Measurements from ENCODE around the gene GGA1. TPM values are rescaled to one million over a fixed set of nuclear protein-coding genes. Genes with fewer than 3 reads are reported as not detected.
A peak's percentile ranks its signal among the peaks of the same experiment; 100 is the strongest.

GGA1 gene
- total and polyA plus RNA-seq, 2 experiments from 2014 or later: 29.7 TPM

DNA sequence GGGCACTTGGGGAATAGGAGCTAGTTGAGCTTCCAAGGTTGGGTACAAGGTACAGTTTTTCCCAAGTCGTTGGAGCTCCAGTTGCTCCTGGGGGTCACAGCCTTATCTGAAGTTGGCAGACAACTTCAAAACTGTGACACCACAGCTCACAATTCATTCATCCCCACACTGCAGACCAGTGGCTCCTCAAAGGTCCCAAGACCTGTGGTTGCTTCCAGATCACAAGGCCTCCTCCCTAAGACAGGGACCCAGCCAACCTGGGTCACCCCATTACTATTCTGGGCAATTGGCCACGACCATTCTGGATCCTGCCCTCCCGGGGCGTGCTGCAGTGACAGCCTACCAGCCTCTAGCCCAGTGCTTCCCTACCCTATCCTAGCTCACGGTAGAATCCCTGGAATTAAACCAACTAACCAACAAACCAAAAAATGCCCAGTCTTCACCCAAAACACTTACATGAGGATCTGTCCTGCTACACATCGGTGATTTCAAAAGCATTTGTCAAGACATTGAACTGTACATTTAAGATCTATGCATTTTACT lies 49.0 kb downstream of the GGA1 start:
- Histone ChIP-seq H4K20me1 (ENCODE audit: insufficient read depth) (0 out of 2 replicates have a peak, but pooled peaks cover 2% of the 10 kb centered on the region), H3K4me3 (peak overlapping the region; percentile 86), H3K9me3 (ENCODE audit: low read depth) (no peaks in the 10 kb centered on the region), H3K9ac (peak overlapping the region; percentile 85), H3K27me3 (replicated peaks; ENCODE audit: insufficient read depth) (no peaks in the 10 kb centered on the region), H3K9me2 (ENCODE audit: insufficient read depth) (no peaks in the 10 kb centered on the region), H3K79me2 (ENCODE audit: insufficient read depth) (peaks cover 28% of the 10 kb centered on the region), H3K4me1 (ENCODE audit: insufficient read depth) (peaks cover 35% of the 10 kb centered on the region), H3K27ac (peak overlapping the region; percentile 84), H2AFZ (peak overlapping the region; percentile 99), H3K4me2 (ENCODE audit: unreplicated experiment) (peak overlapping the region; percentile 97), H3F3A (ENCODE audit: insufficient read depth) (peaks cover 31% of the 10 kb centered on the region), H3K36me3 (ENCODE audit: low read depth) (no peaks in the 10 kb centered on the region)
- peak; percentile 64 for DNase-seq
- 1 to 2% methylated on average over 5 to 6 of the region's 6 CpGs for WGBS, 2 experiments (ENCODE audit: low coverage in 1 of 2, low lambda C conversion rate in 2 of 2, missing lambda C conversion rate in 2 of 2)
- no peak for TF ChIP-seq EZH2phosphoT487 (IDR thresholded peaks at IDR 0.05; ENCODE audit: insufficient read depth, low read depth)
- no peak for TF ChIP-seq EZH2 (IDR thresholded peaks at IDR 0.05; ENCODE audit: insufficient read depth, poor library complexity, severe bottlenecking)
- in situ Hi-C loops (cut with MboI): no loop called here

DNA sequence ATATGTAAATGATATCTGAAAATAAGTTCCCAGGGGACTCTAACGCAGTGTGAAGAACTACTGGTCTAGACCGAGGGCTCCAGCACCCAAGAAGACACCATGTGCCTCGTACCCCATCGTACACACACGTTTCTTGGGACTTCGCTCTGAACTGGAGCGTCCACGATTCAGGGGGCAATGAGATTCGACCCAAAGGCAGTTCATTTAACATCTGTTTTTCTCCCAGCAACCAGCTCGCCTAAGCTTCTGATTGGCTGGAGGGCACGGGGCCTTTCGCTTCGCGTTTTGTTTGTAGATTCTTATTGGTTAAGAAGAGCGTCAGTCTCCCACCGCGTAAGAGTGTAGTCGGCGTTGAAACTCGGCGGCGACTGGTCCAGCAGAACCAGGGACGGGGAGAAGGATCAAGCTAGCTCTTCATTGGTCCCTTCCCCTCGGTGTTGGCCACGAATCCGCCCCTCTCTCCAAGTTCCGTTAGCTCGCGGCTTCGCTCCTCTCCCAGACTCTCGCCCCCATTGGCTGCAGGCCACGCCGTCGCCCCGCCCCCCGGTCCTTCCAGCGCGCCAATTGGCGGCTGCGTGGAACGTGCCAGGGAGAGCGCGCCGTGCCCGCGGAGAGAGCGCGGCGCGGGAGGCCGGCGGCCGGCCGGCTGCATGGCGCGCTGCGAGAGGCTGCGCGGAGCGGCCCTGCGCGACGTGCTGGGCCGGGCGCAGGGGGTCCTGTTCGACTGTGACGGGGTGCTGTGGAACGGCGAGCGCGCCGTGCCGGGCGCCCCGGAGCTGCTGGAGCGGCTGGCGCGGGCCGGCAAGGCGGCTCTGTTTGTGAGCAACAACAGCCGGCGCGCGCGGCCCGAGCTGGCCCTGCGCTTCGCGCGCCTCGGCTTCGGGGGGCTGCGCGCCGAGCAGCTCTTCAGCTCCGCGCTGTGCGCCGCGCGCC lies 49.8 kb downstream of the GGA1 start, which contains the start of gene PDXP:
PDXP (plus strand) TSS at position 591 of the 933 bp plus-strand sequence; CDS start at position 651, 60 bp downstream.
- 0 to 1% methylated on average over 43 to 68 of the region's 101 CpGs for WGBS, 2 experiments (ENCODE audit: low coverage in 1 of 2, low lambda C conversion rate in 2 of 2, missing lambda C conversion rate in 2 of 2)
- H4K20me1 ChIP-seq (ENCODE audit: insufficient read depth): 0 out of 2 replicates have a peak, but pooled peaks cover 2% of the 10 kb centered on the region
- peaks cover 36% of the 10 kb centered on the region for H3K79me2 ChIP-seq (ENCODE audit: insufficient read depth)
- H3K9me3 ChIP-seq (ENCODE audit: low read depth): no peaks in the 10 kb centered on the region
- peaks cover 35% of the 10 kb centered on the region for H3K4me1 ChIP-seq (ENCODE audit: insufficient read depth)
- no peaks in the 10 kb centered on the region for H3K36me3 ChIP-seq (ENCODE audit: low read depth)
- TF ChIP-seq EZH2 (IDR thresholded peaks at IDR 0.05; ENCODE audit: insufficient read depth, poor library complexity, severe bottlenecking) (no peak), EZH2phosphoT487 (IDR thresholded peaks at IDR 0.05; ENCODE audit: insufficient read depth, low read depth) (no peak)
- H3F3A ChIP-seq (ENCODE audit: insufficient read depth): peaks cover 31% of the 10 kb centered on the region
- H3K4me3 ChIP-seq: peak within 1 kb of the TSS; percentile 86
- peak within 1 kb of the TSS; percentile 97 for H3K4me2 ChIP-seq (ENCODE audit: unreplicated experiment)
- peak within 1 kb of the TSS; percentile 85 for H3K9ac ChIP-seq
- peak; percentile 100 for DNase-seq
- H3K27me3 ChIP-seq (replicated peaks; ENCODE audit: insufficient read depth): no peaks in the 10 kb centered on the region
- in situ Hi-C loops (cut with MboI): no loop called here
- H3K27ac ChIP-seq: peak within 1 kb of the TSS; percentile 84
- peak within 1 kb of the TSS; percentile 99 for H2AFZ ChIP-seq
- H3K9me2 ChIP-seq (ENCODE audit: insufficient read depth): no peaks in the 10 kb centered on the region

DNA sequence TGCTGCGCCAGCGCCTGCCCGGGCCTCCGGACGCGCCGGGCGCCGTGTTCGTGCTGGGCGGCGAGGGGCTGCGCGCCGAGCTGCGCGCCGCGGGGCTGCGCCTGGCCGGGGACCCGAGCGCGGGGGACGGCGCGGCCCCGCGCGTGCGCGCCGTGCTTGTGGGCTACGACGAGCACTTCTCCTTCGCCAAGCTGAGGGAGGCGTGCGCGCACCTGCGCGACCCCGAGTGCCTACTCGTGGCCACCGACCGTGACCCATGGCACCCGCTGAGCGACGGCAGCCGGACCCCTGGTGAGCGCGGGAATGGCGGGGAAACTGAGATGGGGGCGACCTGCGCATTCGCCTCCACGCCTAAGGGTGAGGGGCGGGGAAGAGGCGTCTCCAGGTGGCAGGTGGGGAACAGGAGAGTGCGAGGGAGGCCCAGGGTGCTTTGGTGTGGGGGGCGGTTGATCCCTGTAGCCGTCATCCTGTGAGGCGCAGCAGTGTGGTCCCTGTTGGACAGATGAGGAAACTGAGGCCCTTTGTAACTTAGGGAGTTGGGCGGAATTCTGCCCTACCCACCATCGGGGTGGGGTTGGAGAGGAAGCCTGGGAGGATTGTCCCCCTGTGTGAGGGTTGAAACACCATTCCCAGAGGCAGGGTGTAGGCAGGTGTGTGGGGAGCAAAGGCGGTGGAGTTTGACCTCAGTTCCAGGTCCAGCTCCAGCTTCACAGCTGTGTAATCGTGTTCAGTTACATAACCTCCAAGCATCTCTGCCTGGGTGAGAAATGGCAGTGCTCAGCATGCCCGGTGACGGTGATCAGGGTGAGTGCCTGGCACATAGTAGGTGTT lies 50.6 kb downstream of the GGA1 start:
- peak overlapping the region; percentile 86 for H3K4me3 ChIP-seq
- no peak overlapping the region for H2AFZ ChIP-seq
- peak overlapping the region; percentile 69 for H3K9ac ChIP-seq
- in situ Hi-C loops (cut with MboI): no loop called here
- 8 to 12% methylated on average over 36 to 54 of the region's 68 CpGs for WGBS, 2 experiments (ENCODE audit: low coverage in 1 of 2, low lambda C conversion rate in 2 of 2, missing lambda C conversion rate in 2 of 2)
- H3K79me2 ChIP-seq (ENCODE audit: insufficient read depth): peaks cover 45% of the 10 kb centered on the region
- no peak overlapping the region for H3K27ac ChIP-seq
- TF ChIP-seq EZH2phosphoT487 (IDR thresholded peaks at IDR 0.05; ENCODE audit: insufficient read depth, low read depth): no peak
- no peak for TF ChIP-seq EZH2 (IDR thresholded peaks at IDR 0.05; ENCODE audit: insufficient read depth, poor library complexity, severe bottlenecking)
- DNase-seq: peak; percentile 27
- H3F3A ChIP-seq (ENCODE audit: insufficient read depth): peaks cover 31% of the 10 kb centered on the region
- 0 out of 2 replicates have a peak, but pooled peaks cover 2% of the 10 kb centered on the region for H4K20me1 ChIP-seq (ENCODE audit: insufficient read depth)
- H3K9me2 ChIP-seq (ENCODE audit: insufficient read depth): no peaks in the 10 kb centered on the region
- H3K27me3 ChIP-seq (replicated peaks; ENCODE audit: insufficient read depth): no peaks in the 10 kb centered on the region
- no peaks in the 10 kb centered on the region for H3K9me3 ChIP-seq (ENCODE audit: low read depth)
- peaks cover 35% of the 10 kb centered on the region for H3K4me1 ChIP-seq (ENCODE audit: insufficient read depth)
- H3K4me2 ChIP-seq (ENCODE audit: unreplicated experiment): peak overlapping the region; percentile 82
- no peaks in the 10 kb centered on the region for H3K36me3 ChIP-seq (ENCODE audit: low read depth)
